OCI-LY3 (cell line): ENCODE data around the gene KIF5B.

Source experiments
- CTCF ChIP-seq: fragments of 200-600, 300-600 bp; sonication (generic); IDR thresholded peaks from 2 replicates; pipeline ENCODE4 v1.5.1; 2014; ENCODE audit warnings: antibody characterized with exemption, low read length, low read depth
- EZH2phosphoT487 ChIP-seq: fragments of 200-600 bp; shearing (Covaris generic); IDR thresholded peaks from 2 replicates; pipeline ENCODE4 v1.6.1; 2018; ENCODE audit warnings: antibody characterized with exemption, mixed run types, low read depth

GRCh38 chr10:32035038-32035437, 21.2 kb downstream of the KIF5B start:
- TF ChIP-seq CTCF: no peak
- TF ChIP-seq EZH2phosphoT487: no peak
